ENCODE measurements around the gene NCCRP1.

Gene NCCRP1

GRCh38 chr19:39166571-39167391, 30.0 kb upstream of the NCCRP1 start:
- DNase-seq: no peak

DNA sequence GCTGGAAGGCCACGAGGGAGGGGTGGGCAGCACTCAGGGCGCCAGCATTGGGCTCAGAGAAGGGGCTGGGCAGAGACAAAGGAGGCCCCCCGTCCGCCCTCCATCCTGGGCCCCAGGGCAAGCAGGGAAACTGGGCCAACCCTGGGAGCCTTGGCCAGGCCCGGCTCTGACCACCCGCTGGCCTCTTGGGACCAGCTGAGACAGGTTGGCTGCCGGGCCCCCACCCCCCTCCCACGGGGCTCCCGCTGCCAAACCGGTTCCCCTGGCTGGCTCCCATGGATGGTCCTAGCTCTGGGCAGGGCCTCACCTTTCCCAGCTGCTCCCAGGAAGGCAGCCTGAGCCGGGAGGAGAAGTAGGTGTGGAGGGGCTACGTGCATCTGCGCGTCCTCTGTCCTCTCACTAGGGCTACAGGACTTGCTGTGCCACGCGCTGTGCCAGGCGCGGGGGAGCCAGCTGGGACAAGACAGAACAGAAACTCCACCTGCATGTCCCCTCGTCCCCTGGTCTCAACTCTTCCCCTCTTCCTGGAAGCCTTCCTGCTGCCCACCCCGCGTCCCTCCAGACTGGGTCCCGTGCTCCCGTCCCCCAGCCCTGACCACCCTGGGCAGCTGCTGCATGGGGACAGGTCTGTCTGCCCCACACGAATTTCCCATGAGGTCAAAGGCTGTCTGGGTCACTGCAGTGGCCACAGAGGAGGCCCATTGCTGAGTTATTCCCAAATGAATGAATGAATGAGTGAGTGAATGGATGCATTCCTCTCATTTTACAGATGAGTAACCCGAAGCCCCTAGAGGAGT, 29.1 kb upstream of the NCCRP1 start:
- DNase-seq: no peak

GRCh38 chr19:39168258-39169142, 28.3 kb upstream of the NCCRP1 start:
- no peak for DNase-seq

DNA sequence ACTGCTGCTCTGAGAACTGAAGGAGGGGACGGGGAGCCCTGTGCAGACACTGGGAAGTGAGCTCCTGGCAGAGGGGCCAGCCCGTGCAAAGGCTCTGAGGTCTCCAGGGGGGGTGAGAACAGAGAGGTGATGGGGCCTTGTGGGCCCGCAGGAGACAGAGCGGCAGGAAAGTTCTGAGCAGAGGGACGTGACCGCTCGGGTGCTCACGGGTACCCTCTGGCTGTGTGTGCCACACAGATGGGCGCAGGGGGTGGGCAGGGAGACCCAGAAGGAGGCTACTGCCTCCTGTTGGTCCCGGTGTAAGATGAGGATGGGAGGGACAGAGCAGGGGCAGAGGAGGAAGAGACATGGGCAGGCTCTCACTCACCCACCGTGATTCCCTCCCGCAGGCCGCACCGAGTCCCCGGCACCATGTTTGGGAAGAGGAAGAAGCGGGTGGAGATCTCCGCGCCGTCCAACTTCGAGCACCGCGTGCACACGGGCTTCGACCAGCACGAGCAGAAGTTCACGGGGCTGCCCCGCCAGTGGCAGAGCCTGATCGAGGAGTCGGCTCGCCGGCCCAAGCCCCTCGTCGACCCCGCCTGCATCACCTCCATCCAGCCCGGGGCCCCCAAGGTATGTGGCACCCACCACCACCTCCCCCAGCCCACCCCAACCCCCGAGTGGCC, 27.5 kb upstream of the NCCRP1 start:
- DNase-seq: no peak

DNA sequence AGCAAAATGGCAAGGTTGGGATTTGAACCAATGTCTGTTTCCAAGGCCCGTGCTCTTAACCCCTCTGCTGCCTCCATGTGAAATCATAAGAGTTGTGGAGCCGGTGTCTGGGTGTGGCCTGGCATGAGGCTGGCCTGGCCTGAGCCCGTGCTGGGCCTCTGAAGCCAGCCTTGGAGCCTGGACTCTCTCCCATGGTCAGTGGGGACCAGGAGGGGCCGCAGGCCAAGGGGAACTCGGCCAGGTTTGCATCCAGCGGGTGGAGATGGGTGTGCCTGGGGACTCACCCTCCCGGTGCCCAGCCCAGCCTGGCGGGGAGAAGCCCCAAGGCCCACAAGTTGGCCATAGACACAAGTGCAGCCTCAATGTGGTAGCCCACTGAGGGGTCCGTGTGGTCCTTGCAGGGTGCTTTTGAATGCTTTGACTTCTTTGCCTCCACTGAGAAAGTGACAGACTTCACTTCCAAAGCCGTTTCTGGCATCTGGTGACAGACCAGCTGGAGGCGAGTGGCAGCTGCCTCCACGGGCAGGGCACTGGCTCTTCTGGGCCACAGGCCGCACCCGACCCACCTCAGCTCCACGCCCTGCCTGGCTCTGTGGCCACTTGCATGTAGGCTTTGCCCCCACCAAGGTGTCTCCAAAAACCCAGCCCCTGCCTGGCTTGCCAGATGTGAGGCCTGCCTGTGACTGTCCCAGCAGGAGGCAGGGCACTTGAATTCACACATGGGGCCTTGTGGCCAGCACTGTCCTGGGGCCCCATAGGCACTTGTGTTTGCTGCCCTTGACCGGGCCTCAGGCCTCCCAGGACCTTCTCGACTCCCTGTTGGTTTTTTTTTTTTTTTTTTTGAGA, 26.2 kb upstream of the NCCRP1 start:
- DNase-seq: no peak

GRCh38 chr19:39171479-39172465, 25.0 kb upstream of the NCCRP1 start:
- no peak for DNase-seq

- DNase-seq: no peak
These were observed 23.9 kb upstream of the NCCRP1 start for GRCh38 chr19:39172700-39173501.

- DNase-seq: no peak
These were observed 23.2 kb upstream of the NCCRP1 start for GRCh38 chr19:39173502-39173991.

DNA sequence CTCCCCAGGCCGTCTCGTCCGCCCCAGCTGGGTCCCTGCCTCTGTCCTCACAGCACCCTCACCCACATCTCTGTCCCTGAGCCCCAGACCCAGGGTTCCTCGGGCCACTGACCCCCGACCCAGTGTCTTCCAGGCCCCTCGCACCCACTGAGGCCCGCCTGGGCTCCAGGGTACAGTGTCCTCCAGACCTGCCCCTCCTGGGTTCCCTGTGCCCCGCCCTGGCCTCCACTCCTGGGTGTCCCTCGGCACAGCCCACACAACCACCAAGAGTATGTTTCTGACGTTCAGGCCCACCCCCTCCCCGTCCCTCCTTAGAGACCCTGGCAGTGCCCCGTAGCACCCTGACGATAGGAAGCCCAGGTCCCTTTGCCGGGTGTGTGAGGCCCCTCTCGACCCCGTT, 22.6 kb upstream of the NCCRP1 start:
- no peak for DNase-seq

GRCh38 chr19:39174558-39175544, 21.9 kb upstream of the NCCRP1 start:
- DNase-seq: no peak

DNA sequence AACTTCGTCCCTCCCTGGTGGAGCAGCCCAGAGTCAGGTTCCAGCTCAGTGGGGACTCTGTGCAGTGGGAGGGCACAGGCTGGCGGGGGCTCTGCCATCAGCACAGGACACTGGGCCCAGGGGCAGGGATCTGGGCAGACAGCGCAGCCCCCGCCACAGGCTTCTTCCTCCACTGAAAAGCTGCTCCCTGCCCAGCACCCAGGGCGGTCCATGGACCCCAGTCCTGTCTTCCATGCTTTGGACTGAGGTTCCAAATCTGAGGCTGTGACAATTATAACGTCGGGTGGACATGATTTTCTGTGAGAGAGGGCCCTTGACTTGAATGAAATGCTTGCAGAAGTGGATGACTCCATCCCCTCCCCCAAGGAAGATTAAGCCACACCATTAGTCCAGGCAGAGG, 21.2 kb upstream of the NCCRP1 start:
- no peak for DNase-seq

GRCh38 chr19:39177110-39177699, 19.6 kb upstream of the NCCRP1 start:
- DNase-seq: no peak

- no peak for DNase-seq
These were observed 19.0 kb upstream of the NCCRP1 start for GRCh38 chr19:39177736-39178135.

DNA sequence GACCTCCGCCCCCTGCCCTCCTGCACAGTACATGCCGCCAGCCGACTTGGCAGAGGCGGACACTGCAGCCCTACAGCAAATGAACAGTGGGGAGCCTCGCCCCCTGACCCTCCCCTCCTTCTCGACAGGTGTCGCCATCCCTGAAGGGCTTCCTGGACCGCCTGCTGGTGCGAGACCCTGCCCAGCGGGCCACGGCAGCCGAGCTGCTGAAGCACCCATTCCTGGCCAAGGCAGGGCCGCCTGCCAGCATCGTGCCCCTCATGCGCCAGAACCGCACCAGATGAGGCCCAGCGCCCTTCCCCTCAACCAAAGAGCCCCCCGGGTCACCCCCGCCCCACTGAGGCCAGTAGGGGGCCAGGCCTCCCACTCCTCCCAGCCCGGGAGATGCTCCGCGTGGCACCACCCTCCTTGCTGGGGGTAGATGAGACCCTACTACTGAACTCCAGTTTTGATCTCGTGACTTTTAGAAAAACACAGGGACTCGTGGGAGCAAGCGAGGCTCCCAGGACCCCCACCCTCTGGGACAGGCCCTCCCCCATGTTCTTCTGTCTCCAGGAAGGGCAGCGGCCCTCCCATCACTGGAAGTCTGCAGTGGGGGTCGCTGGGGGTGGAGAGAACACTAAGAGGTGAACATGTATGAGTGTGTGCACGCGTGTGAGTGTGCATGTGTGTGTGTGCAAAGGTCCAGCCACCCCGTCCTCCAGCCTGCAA, 18.3 kb upstream of the NCCRP1 start:
- DNase-seq: no peak

DNA sequence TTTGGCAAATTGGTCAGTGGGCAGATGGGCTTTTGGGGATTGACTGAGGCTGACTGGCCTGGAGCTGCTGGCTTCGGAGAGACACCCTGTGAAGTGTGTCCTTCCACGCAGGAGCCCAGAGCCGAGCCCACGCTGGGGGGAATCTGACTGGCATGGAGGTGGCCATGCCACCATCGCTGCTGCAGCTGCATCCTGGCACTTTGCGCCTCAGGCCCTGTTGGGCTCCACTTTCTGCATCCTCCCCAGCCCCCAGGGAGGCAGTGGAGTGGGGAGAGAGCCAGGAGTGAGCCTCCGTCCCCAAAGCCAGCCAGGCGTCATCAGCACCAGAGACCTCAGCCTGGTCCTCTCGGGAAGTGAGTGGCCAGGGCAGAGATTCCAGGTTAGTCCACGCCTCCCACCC, 17.0 kb upstream of the NCCRP1 start:
- DNase-seq: no peak

DNA sequence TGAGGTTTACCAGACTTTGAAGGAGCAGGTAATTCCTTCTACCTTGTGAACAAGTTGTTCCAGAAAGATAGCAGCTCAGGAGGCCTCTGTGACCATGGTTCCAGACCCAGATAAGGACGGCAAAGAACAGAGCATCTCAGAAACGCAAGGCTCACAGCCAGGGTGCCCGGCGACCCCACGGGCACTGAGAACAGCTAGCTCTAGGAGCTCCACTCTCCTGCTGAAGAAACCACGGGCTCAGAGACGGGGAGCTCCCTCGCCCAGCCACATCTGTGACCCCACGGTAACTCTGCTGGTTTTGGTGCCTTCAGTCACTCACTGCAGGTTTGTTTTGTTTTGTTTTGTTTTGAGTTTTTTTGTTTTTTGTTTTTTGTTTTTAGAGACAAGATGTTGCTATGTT, 16.0 kb upstream of the NCCRP1 start:
- no peak for DNase-seq

Measured in OCI-M1 (cell line).